ENCODE data around the gene PAX2.

Gene PAX2

DNA sequence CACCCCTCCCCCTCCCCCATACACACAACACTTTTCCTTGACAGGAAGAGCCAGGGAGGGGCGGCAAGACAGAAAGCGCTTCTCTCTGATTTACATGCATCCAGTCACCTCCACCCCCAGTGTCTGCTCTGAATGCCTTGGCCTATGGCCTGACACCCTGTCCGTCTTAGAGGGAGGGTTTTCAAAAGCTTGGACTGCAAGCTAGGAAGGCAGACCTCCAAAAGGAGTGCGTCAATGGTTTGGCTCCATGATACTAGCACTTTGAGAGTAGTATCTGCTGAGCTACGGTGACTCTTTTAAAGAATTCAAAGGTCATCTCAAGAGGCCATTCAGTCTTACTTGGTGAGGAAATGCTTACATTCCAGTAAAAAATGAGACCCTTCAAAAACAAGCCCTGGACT, 20.3 kb upstream of the PAX2 start:
- DNase-seq = no peak

DNA sequence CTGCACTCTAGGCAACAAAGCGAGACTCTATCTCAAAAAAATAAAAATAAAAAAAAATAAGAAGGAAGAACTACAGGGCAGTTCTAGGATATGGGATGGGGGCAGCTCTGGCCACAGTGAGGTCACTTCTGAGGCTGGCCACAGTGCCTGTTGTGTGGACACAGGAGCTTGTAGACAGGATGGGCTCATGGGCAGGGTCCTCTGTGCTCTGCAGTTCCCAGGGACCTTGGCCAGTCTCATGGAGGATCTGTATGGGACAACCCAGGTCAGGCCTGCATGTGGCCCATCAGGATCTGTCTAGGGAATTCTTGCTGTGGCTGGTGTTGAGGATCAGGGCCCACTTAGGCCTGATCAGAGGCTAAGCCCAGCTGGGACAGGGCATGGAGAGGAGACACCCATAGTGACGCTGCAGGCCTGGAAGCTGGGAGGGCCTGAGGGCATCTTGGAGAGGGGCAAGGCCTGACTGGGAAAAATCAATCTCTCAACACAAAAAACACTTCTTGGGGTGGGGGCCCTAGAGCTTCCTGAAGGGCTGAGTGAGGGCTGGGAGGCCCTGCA, 19.4 kb upstream of the PAX2 start:
- DNase-seq = no peak

DNA sequence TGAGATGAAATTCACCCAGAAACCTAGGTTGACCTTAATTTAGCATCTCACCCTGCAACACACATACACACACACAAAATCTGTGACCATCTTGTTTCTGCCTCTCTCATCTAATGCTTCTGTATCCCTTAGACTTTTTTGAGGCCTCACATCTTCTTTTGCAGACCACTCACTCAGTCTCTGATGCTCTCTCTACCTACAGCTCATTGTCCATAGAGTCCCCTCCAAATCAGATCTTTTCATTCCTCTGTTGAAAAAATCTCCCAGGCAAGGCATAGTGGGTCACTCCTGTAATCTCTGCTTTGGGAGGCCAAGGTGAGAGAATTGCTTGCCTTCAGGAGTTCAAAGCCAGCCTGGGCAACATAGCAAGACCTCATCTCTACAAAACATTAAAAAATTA, 17.6 kb upstream of the PAX2 start:
- no peak for DNase-seq

DNA sequence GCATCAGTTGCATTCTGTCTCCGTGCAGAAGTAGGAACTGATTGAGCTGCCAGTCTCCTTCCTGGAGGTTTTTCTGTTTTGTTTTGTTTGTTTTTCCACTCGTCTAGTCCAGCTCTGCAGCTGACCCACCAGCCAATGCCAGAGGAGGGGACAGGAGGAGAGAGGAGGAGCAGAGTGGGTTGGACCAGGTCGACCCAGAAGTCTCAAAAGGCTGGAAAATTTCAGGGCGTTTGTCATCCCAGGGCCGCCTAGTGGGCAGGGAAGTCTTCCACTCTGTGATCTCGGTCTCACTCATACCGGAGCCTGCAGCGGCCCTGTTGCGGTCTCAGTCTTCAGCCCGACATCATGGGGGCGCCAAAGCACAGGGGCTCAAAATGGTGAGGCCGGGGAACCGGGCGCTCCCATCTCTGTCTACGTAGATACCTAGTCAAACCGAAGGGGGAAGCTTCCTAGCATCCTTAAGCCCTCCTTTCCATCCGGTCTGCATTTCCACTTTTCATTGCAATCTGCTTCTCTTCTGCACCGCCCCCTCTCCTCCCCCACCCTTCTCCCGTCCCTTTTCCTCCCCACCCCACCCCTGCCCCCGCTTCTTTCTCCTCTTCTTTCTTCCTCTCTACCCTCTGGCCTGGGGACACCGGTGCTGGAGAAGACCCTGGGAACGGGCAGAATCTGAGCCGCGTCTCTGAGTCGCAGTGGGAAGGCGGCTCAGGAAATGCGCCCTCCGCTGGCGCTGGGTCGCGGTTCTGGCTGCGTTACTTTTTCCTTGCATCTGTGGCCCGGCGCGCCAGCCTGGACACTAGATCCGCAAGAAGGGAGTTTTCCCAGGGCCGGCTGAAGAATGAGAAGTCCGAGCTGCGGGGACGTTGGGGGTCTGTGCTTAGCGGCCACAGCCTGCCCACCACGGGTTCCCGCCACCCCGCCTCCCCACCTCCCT, 16.2 kb upstream of the PAX2 start:
- DNase-seq = no peak

DNA sequence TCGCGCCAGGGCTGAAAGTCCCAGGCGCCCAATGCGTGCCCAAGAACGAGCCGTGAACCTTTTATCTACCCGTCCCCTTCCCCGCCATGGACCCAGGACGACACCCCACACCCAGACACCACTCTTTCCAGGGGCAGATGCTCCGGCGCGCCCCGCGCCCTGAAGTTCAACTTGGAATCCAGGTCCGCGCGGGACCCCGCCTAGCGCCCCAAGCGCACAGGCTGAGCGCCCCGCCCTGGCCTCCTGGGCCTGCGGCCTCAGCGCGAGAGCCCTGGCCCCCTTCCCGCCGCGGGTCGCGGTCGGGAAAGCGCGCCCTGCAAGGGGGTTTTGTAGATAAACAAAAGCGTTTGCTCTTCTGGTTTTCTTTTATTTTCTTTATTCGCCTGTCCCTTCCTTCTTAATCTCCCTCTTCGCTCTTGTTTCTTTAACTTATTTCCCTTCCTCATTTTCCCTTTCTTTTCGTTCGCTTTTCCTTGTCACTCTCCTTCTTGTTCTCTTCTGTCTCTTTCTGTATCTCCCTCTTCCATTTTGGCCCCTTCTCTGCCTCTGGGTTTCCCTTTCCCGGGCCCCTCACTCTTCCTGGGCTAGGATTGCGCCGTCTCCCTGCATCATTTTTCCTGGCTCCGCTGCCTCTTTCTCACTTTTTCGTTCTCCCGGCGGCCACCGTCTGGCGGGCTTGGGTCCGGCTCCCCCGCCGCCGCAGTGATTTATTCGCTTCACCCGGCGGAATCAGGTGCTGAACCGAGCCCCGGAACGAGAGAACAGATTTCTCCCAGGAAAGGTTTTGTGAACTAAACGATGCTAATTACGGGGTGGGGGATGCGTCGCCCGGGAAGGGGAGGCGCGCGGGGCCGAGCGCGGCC, 15.3 kb upstream of the PAX2 start:
- no peak for DNase-seq

DNA sequence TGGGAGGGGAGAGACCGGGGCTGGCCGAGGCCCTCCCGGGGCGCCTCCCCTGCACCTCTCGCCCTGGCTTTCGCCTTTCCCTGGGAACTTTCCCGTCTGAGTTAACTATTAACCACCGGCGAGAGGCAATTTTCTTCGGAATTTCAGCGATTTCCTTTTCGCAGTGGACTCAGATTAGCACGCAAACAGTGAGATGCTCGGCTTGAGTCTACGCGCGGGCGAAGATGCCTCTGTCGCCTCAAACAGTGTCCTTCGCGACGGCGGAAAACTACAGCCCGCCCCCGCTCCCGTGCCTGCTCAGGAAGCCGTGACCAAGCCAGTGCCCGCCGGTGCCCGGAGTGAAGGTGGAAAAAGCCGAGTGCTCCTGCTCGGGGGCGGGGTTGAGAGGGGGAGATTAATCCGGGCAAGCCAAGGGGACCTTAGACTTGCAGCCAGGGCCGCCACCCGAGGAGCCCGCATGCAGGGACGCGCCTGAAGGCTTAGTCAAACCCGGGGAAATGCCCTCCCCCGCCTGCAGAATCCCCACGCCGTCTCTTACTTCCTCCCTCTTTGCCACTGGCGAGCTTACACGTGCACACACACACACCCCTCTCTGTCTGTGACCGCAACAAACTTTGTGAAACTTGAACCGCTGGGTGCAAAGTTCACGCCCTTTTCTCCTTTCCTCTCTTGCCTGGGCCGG, 14.5 kb upstream of the PAX2 start:
- DNase-seq = no peak

DNA sequence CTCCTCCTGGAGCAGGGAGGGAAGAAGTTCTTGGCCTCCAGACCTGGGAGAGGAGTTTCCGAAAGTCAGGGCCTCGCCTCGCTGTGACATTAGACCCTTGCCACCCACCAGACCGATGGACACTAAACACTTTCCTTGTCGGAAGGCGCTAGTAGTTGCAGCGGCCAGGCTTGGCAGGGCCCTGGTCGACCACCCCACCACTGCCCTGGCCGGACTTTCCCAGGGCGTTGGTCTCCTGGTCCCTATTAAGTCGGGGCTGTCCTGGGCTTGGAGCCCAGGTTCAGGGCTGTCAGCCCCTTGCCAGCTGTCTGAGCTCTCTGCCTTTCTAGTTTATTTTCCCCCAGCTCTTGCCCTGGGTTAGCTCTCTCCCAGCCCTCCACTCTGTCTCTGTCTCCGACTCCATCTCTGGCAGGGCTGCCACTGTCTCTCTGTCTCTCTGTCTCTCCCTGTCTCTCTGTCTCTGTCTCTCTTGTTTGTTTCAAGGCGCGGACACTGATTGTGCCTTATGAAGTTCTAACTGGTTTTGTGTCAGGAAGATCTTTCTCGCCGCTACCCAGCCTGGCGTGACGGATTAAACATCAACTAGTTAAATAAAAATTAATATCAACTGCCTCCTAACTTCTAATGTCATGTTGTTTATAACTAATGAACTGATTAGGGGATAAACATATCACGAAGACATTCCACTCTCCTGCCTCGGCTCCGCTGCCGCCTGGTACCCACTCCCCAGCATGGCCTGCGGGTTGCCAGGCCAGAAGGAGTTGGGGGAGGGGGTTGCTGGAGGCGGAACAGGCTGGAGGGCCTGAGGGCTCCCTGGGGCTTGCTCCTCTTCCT, 13.8 kb upstream of the PAX2 start:
- no peak for DNase-seq

DNA sequence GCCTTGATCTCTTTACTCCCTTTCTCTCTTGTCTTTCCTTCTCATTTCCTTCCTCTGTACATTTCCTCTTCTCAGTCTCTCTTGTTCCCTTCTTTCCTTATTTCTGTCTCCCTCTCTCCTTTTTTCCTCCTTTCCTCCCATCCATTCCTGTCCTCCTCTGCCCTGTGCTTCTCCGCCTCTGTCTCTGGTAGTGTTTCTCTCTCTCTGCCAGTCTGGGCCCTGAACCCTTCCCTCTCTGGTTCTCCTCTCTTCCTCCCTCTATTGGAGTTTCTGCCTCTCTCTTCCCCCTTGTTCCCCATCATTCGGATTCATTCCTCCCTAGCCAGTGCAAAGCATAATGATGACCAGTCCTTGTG, 13.2 kb upstream of the PAX2 start:
- DNase-seq = no peak

DNA sequence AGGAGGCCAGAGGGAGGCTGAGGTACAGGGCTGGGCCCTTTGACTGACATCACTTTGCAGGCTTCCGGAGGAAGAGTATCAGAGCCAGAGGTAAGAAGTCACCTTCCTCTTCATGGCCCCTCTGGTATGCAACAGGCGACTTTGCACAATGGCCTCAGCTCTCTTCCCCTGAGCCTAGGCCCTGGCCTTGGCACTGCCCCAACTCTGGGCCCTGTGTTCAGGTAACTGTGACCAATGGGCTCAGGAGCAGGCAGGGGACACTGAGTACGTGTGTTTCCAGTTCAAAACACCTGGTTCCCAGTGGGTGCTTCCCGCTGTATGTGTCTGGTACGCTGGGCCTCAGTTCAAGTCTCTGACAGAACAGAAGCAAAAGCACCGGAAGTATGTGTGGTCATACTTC, 12.1 kb upstream of the PAX2 start:
- DNase-seq = no peak

DNA sequence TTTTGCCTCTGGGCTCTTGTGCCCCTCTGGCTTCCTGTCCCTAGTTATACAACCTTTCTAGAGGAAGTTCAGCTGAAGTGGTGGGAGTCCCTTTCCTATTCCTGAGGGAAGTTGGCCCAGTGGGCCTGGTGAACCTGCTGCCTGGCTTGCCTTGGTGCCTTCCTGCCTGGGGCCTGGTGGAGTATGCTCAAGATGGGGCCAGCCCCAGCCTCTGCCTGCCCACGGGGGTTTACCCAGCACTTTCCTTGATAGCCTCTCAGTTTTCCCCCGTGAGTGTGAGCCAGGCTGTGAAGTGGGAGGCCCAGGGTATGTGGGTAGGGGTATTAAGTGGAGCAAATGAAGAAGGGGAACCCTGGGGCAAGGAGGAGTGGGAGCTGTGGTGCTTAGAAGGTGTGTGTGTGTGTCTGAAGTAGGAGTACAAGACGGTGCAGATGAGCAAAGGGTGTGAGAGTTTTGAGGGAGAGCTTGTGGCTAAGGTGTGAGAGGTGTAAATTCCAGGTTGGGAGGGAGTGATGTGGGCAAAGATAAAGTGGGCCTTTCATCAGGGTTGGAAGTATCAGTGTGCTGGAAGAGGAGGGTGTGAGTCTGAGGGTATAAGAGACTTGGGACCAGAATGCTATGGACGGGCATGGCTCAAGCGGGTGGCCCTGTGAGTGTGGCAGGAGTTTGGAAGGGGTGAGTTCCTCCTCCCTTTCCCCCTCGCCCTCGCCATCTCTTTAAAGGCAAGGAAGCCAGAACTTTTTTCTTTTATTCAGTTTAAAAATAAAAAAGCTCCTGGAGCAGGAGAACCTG, 10.9 kb upstream of the PAX2 start:
- no peak for DNase-seq

DNA sequence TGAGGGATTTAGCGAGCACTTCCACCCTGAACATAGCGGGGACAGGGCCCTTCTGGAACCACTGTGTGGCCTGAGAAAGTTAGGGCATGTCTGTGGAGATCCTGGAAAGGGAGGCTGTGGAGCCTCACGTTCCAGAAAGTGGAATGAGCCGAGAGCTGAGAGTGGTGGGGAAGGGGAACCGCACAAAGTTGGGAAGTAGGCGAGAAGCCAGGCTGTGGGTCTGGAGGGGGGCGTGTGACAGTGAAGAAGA, 10.4 kb upstream of the PAX2 start:
- DNase-seq = no peak

DNA sequence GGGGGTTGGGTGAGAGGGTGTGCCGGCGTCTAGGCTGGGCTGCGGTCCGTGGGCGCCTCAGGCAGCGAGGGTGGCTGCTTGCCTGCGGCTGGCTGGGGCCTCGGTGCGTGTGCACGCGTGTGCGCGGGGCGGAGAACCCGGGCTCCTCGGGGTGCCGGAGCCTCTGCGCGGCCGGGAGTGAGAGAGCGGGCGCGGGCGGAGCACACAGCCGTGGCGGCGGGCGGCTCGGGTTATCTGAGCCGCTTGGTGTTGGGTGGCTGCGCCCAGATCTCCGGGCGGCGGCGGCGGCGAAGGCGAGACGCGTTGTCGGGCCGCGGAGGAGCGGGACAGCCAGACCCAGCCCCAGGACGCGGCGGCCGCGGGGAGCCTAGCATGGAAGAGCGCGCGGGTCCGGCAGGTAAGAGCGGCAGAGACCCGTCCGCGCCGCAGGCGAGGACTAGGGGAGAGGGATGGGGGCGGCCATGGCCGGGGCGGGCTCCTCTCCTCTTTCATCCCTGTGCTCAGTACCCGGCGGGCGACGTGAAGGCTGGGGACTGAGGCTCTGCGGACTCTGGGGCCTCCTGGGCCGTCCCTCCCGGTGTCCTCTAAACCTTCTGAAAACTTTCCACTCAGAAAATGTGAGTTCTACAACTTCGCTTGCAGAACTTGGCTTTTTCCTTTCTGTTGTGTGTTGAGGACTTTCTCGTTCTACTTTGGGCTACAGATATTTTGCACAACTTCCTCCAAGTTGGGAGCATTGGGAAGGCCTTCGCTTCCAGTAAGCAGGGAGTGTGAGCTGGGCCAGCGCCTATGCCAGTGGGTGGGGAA, 9.8 kb upstream of the PAX2 start:
- no peak for DNase-seq

DNA sequence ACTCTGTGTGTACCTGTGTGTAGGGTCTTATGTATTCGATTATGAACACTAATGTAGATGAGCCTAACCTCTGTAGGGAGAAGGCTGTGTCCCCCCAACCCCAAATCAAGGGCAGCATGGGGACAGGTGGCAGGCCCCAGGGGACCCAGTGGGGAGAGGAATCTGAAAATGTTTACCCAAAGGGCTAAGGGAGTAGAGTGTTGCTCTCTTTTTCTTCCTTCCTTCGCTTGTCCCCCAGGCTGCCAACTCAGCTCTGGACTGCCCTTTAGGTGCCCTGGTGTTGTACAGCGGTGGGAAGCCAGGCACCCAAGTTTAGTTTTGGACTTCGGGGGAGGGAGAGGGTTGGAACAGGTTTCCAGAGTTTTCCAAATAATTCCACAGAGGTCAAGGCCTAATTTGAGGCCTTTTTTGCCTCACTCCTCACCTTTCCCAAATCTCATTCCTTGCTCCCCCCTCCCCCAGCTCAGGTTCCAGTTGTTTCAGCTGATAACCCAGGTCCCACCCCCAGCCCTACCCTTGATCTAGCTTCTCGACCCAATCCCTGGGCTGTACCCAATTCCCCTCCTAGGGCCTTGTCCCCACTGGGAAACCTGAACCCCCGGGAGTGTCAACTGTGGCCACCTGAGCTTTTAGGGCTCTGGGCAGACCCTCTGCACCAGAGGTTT, 9.1 kb upstream of the PAX2 start:
- DNase-seq = no peak

DNA sequence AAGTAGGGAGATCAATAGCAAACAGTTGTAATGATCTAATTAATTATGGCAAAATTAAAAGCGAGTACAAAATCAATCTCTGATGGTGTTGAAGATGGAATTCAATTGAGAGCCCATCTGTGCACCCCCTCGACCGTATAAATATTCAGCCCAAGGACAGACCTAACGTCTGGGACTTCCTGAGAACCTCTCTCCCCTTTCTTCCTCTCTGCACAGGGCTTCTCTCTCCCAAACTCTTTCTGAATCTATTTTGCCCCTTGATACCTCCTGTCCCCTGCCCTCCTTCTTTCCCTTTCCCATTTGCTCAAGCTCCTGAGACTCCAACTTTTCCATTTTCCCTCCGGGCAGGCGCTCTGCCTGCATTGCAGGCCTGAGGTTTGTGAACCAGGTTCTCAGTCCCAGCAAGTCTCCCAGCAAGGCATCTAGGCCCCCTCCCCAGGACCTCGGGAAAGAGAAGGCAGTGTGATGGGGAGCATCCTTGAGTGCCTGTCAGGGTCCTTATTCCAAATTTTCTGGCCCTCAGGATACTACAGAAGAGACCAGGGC, 8.5 kb upstream of the PAX2 start:
- no peak for DNase-seq

DNA sequence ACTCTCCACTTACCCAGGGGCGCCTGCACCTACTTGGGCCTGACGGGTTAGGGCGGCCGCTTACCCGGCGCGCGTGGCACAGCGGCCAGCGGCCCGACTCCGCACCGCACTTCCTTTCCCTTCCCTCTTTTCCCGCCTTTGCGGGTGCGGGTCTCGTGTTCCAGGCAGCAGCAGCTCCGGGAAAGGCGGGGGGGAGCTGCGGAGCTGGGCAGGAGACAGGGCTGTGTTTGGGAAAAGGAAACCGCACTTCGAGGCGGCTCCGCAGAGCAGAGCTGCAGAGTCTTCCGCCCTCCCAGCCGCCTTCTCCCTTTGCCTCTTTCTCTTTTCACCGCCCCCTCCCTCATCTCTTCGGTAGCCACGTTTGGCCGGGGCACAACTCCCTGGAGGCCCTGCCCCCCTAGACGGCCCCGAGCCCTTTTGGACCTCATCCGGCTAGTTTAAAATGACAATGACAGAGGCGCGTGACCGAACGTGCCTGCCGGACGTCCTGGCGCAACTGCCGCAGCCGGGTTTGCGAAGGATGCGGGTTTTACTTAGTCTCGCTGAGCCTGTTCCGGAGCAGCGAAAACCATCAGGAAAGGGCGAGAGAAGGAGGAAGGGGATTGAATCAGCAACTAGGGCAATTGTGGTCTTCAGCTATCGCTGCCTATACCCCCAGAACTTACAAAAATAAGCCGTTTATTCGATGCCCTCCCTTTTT, 7.9 kb upstream of the PAX2 start:
- no peak for DNase-seq

DNA sequence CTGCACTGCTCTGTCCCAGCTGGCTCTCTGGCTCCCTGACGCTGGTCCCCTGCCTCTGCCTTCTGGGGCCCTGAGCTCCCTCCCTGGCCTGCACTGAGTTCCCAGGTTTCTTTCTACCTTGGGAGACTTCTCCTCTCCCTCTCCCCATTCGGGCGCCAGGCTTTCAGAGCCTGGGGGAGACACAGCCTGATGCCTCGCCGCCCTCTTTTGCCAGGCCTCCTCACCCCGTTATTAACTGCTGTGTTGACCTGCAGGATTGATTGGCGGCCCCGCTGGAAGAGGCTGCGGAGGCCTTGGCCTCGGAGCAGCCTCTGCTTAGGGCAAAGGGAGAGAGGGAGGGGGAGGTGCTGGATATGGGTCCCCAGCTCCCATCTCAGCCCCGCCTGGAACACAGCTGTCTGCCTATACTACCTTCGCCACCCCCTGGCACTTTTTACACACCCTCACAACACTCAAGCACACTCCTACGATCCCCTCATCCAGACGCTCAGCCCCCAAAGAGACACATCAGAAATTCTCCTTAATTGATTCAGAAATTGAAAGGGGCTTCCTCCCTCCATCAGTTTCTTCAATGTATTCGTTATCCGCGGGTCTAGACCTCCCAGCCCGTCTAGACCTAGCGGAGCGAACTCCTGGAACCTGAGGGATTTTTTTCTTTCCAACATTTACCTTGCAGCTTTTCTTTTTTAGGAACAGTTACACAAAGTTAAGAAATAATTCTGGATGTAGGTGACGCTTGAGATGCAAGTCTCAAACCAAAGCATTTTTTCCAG, 7.1 kb upstream of the PAX2 start:
- DNase-seq = no peak

DNA sequence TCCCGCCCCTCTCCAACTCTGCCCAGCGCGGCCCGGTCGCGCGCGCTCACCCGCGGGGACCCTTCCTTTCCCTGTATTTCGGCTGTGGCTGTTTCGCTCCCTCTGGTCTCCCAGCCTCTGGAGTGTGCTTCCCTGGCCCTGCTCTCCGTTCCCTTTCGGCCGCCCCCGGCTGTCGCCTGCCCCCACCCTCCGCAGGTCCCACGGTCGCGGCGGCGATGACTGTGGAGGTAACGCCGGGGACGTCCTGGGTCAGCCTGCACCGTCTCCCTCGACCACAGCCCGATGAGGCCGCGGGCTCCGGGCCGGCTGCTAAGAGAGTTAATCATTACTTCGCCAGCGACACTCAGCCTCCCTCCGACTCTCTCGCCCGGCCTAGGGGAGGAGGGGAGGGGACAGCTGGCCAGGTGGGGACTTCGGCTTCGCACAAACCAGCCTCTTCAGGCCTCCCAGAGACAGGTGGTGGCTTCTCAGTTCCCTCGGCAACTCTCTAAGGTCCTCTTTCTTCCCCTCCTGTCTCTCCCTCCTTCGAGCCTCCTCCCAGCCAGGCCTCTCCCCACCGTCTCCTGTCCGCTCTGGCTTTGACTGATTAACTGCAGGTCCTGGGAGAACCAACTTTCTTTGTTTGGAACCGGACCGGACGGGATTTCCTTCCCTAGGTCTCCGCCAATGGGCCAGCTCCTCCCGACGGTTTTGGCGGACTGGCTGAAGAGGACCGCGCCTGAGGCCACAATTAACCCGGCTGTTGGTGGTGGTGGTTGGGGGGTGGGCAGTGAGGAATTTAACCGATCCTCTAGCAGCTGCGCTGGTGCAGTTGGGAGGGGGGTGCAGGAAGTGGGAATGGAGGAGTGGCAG, 5.6 kb upstream of the PAX2 start:
- no peak for DNase-seq
